Right atrium auricular region (tissue), 2 donors: ENCODE data around the gene SDE2. TPM values are rescaled to one million over a fixed set of nuclear protein-coding genes. Genes with fewer than 3 reads are reported as not detected.
A peak's percentile ranks its signal among the peaks of the same experiment; 100 is the strongest.

ENCODE experiments used
- DNase-seq: peaks from one replicate; pipeline ENCODE4 v3.0.0-alpha.2; 2019; ENCODE audit warnings: low spot score
- H3K27ac ChIP-seq, 2 donors: fragments of 200-600 bp; sonication (generic); 1 replicate in 1 of 2; 2 replicates in 1 of 2; pipeline ENCODE4 v1.5.1; 2016 to 2019
- H3K27me3 ChIP-seq, 2 donors: fragments of 200-600 bp; sonication (generic); one replicate each; pipeline versions ENCODE4 v1.5.1 to v1.6.0; 2017 to 2019
- H3K36me3 ChIP-seq: fragments of 200-600 bp; sonication (generic); one replicate; pipeline ENCODE4 v1.5.1; 2016
- H3K4me1 ChIP-seq, 2 donors: fragments of 200-600 bp; sonication (generic); one replicate each; pipeline versions ENCODE4 v1.5.1 to v1.6.0; 2017 to 2019
- H3K4me3 ChIP-seq, 2 donors: fragments of 200-600 bp; sonication (generic); 1 replicate in 1 of 2; 2 replicates in 1 of 2; pipeline ENCODE4 v1.5.1; 2017 to 2019; ENCODE audit warnings: mild to moderate bottlenecking in 1 of 2, moderate library complexity in 1 of 2
- H3K9me3 ChIP-seq, 2 donors: fragments of 200-600 bp; sonication (generic); one replicate each; pipeline ENCODE4 v1.5.1; 2019
- total RNA-seq, 2 donors: library from RNA; depleted of rRNA; stranded (reverse); fragments of >200 nt; gene quantifications; one replicate each; pipeline ENCODE4 v1.1.0, GENCODE V29; 2016
- TF ChIP-seq, protein P1 (sequence below), 2 donors: fragments of 200-600 bp; sonication (generic); IDR thresholded peaks; one replicate each; pipeline ENCODE4 v1.5.1; 2019; ENCODE audit warnings: antibody characterized with exemption in 2 of 2

The SDE2 gene
- total RNA-seq, 2 donors from 2014 or later: 15.5 to 16.3 TPM

GRCh38 chr1:225995919-225996864 is 3.0 kb downstream of the SDE2 start:
- Histone ChIP-seq H3K4me1 (peaks cover 0 to 37% of the 10 kb centered on the region in 2 donors), H3K27ac (no peak overlapping the region), H3K4me3 (no peak overlapping the region), H3K36me3 (peaks cover 35% of the 10 kb centered on the region), H3K27me3 (no peaks in the 10 kb centered on the region), H3K9me3 (no peaks in the 10 kb centered on the region)
- TF ChIP-seq, protein P1, sequence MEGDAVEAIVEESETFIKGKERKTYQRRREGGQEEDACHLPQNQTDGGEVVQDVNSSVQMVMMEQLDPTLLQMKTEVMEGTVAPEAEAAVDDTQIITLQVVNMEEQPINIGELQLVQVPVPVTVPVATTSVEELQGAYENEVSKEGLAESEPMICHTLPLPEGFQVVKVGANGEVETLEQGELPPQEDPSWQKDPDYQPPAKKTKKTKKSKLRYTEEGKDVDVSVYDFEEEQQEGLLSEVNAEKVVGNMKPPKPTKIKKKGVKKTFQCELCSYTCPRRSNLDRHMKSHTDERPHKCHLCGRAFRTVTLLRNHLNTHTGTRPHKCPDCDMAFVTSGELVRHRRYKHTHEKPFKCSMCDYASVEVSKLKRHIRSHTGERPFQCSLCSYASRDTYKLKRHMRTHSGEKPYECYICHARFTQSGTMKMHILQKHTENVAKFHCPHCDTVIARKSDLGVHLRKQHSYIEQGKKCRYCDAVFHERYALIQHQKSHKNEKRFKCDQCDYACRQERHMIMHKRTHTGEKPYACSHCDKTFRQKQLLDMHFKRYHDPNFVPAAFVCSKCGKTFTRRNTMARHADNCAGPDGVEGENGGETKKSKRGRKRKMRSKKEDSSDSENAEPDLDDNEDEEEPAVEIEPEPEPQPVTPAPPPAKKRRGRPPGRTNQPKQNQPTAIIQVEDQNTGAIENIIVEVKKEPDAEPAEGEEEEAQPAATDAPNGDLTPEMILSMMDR (IDR thresholded peaks at IDR 0.05): no peak
- DNase-seq: no peak

GRCh38 chr1:225990705-225991464 is 8.3 kb downstream of the SDE2 start:
- Histone ChIP-seq H3K36me3 (peaks cover 84% of the 10 kb centered on the region), H3K27ac (no peak overlapping the region), H3K4me3 (no peak overlapping the region), H3K9me3 (no peaks in the 10 kb centered on the region), H3K27me3 (no peaks in the 10 kb centered on the region), H3K4me1 (no peaks in the 10 kb centered on the region)
- no peak for DNase-seq
- TF ChIP-seq, protein P1 (IDR thresholded peaks at IDR 0.05): no peak

GRCh38 chr1:225987491-225988316 is 11.4 kb downstream of the SDE2 start:
- Histone ChIP-seq H3K4me3 (no peak overlapping the region), H3K9me3 (no peaks in the 10 kb centered on the region), H3K27me3 (no peaks in the 10 kb centered on the region), H3K36me3 (peaks cover 96% of the 10 kb centered on the region), H3K4me1 (no peaks in the 10 kb centered on the region), H3K27ac (no peak overlapping the region)
- no peak for DNase-seq
- TF ChIP-seq, protein P1 (IDR thresholded peaks at IDR 0.05): peak; percentile 47 to 74

DNA sequence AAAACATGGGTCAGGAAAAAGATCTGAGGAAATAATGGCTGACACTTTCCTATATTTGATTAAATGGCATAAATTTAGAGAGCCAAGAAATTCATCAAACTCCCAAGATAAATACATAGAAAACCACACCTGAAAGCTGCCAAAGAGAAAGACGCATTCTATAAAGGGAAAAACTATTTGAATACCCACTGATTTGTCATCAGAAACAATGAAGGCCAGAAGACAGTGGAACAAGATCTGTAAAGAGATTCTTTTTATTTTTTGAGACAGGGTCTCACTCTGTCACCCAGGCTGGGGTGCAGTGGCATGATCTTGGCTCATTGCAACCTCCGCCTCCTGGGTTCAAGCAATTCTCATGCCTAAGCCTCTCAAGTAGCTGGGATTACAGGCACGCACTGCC is 17.4 kb downstream of the SDE2 start:
- Histone ChIP-seq H3K27ac (no peak overlapping the region), H3K36me3 (peaks cover 77% of the 10 kb centered on the region)
- TF ChIP-seq, protein P1 (IDR thresholded peaks at IDR 0.05): no peak

GRCh38 chr1:225980005-225980836 is 18.9 kb downstream of the SDE2 start:
- peaks cover 0 to 3% of the 10 kb centered on the region in 2 donors for H3K4me1 ChIP-seq
- H3K27ac ChIP-seq: no peak overlapping the region
- no peaks in the 10 kb centered on the region for H3K27me3 ChIP-seq
- H3K4me3 ChIP-seq: no peak overlapping the region
- H3K9me3 ChIP-seq: no peaks in the 10 kb centered on the region
- H3K36me3 ChIP-seq: peaks cover 64% of the 10 kb centered on the region
- TF ChIP-seq, protein P1 (IDR thresholded peaks at IDR 0.05): no peak
- DNase-seq: no peak

More for the DNA sequence above, 17.4 kb downstream of the SDE2 start:
- DNase-seq: peak; percentile 2
- Histone ChIP-seq H3K4me1 (no peaks in the 10 kb centered on the region), H3K27me3 (no peaks in the 10 kb centered on the region), H3K4me3 (no peak overlapping the region), H3K9me3 (no peaks in the 10 kb centered on the region)
